ENCODE results near the gene CCDC159. TPM values are rescaled to one million over a fixed set of nuclear protein-coding genes. Genes with fewer than 3 reads are reported as not detected.

CCDC159 gene
- total and polyA plus RNA-seq, 2 of the 13 experiments (the other 11 are each of a cell fraction or from before 2014, with no cell fraction given): 1.7 to 6.3 TPM

DNA sequence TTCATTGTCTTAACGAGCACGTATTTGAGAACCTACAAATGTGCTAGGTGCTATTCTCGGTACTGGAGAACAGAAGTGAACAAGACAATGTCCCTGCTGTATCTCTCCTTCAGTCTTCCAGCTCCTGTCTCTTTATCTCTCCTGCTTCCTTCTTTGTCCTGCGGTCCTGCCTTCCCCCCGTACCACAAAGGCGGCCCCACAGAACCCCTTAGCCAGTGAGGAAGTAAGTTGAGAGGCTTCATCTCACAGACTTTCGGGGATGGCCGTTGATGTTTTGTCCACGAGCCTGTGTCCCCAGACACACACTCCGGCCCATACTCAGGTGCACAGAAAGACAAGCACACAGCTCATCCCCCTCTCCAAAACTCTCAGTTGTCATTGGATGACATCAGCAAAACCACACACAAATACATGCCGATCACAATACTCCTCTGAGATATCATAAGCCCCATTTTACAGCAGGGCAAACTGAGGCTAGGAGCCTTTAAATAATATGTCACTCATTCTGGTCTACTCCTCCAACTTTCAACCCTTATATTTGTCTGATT, 27.6 kb downstream of the CCDC159 start (continued):
- TF ChIP-seq, protein P1, sequence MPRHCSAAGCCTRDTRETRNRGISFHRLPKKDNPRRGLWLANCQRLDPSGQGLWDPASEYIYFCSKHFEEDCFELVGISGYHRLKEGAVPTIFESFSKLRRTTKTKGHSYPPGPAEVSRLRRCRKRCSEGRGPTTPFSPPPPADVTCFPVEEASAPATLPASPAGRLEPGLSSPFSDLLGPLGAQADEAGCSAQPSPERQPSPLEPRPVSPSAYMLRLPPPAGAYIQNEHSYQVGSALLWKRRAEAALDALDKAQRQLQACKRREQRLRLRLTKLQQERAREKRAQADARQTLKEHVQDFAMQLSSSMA (CRISPR knock-in tag; IDR thresholded peaks at IDR 0.05): no peak
- no peak for TF ChIP-seq TARDBP (CRISPR knock-in tag; IDR thresholded peaks at IDR 0.05)
- TF ChIP-seq ZNF230 (CRISPR knock-in tag; IDR thresholded peaks at IDR 0.05): 0 out of 2 replicates have a peak, but pooled peaks have one; percentile 18
- TF ChIP-seq, protein P2, sequence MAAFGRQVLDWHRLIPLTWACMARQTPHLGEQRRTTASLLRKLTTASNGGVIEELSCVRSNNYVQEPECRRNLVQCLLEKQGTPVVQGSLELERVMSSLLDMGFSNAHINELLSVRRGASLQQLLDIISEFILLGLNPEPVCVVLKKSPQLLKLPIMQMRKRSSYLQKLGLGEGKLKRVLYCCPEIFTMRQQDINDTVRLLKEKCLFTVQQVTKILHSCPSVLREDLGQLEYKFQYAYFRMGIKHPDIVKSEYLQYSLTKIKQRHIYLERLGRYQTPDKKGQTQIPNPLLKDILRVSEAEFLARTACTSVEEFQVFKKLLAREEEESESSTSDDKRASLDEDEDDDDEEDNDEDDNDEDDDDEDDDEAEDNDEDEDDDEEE (CRISPR knock-in tag; IDR thresholded peaks at IDR 0.05): 0 out of 2 replicates have a peak, but pooled peaks have one; percentile 7
- TF ChIP-seq ATF7 (IDR thresholded peaks at IDR 0.05): 0 out of 2 replicates have a peak, but pooled peaks have one; percentile 18
- TF ChIP-seq ATF7 (CRISPR knock-in tag; IDR thresholded peaks at IDR 0.05): no peak
- TF ChIP-seq RCOR2 (CRISPR knock-in tag; IDR thresholded peaks at IDR 0.05): peak; percentile 77
- TF ChIP-seq CHD4 (IDR thresholded peaks at IDR 0.05; ENCODE audit: borderline replicate concordance, low read length): peak; percentile 99

DNA sequence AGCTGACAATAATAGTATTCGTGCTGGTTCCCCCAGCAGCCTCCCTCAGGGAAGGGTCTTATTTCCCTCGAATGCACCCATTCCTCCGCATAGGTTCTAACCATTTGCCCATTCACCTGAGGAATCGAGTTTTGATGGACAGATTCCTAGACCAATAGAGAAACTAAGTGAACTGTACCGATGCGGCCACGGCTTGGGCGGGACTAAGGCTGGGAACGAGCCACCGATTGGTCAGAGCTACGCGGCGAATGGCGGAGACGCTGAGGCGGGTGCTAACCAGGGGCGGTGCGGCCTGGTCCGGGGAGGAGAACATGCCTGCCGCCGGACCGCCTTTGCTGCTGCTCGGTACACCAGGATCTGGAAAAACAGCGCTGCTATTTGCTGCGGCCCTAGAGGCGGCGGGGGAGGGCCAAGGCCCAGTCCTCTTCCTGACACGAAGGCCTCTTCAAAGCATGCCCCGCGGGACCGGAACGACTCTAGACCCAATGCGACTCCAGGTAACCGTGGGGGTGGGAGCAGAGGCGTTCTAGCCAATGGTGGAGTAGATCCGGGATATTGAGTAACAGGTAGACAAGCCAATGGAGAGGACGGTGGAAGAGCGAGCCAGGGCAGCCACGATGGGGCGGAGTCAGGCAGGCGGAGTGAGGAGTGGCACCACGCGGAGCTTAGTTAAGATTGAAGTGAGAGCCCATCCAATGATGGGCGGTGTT, 28.3 kb downstream of the CCDC159 start, which contains the start of gene SWSAP1:
Gene SWSAP1 (plus strand): TSS at position 234 of the 710 bp plus-strand sequence. CDS start 15 bp downstream, at position 249.
- DNase-seq (ENCODE audit: low spot score) (peak; percentile 99), FAIRE-seq (peak; percentile 99), ATAC-seq (peak; percentile 94)
- TSS peak; percentile 97 for BruUV-seq (replicated peaks)
- peaks cover 35% of the 10 kb centered on the region for H3K4me1 ChIP-seq (ENCODE audit: insufficient read depth, low read length)
- H3K4me2 ChIP-seq (ENCODE audit: low read depth, low read length): peak within 1 kb of the TSS; percentile 94
- no peaks in the 10 kb centered on the region; a peak in 1 of 5 replicates for H3K27me3 ChIP-seq (ENCODE audit: control insufficient read depth in 1 of 2, insufficient read depth in 2 of 2, low read length in 2 of 2)
- intact Hi-C loops (cut with micrococcal nuclease; ENCODE audit: unreplicated experiment) (loop anchor here (1.0 kb wide), 1 partner anchor 30 kb away; no protein-coding TSS in a partner anchor), in situ Hi-C loops (cut with HindIII; ENCODE audit: extremely low pct_ligation_motif_present, low pct_unique_long_range_greater_than_20kb) (no loop called here)
- no peaks in the 10 kb centered on the region for H4K20me1 ChIP-seq (ENCODE audit: insufficient read depth, low read length)
- POLR2A ChIA-PET: interaction anchor here (0.6 to 3.3 kb wide), 52 partner anchors 9 to 539 kb away, joined by 3 to 68 read pairs (median 4); partner anchors contain the start of genes CCDC159, ECSIT, ELOF1 and EPOR
- H2AFZ ChIP-seq (ENCODE audit: low read length): no peak within 1 kb of the TSS
- H3K9ac ChIP-seq (ENCODE audit: insufficient read depth, low read depth, low read length): peak within 1 kb of the TSS; percentile 86
- H3K4me3 ChIP-seq (replicated peaks in 1 of 3; ENCODE audit: insufficient read depth in 1 of 3, low read depth in 2 of 3, low read length in 3 of 3): peak within 1 kb of the TSS; percentile 69 to 80 (median 75)
- H3K36me3 ChIP-seq (replicated peaks in 1 of 2; ENCODE audit: control insufficient read depth in 1 of 2, insufficient read depth in 2 of 2, low read length in 2 of 2): 0 out of 5 replicates have a peak, but pooled peaks cover 1 to 6% of the 10 kb centered on the region in 2 experiments
- CTCF ChIA-PET (ENCODE audit: low intra/inter-chr PET ratio, low total read pairs): no interaction called here
- H3K79me2 ChIP-seq (ENCODE audit: insufficient read depth, low read length): peaks cover 12% of the 10 kb centered on the region
- under 1% methylated on average over 30 of the region's 44 CpGs for WGBS (ENCODE audit: low lambda C conversion rate)
- no peaks in the 10 kb centered on the region for H3K9me3 ChIP-seq (ENCODE audit: low read length)
- peak within 1 kb of the TSS; percentile 95 for H3K27ac ChIP-seq (ENCODE audit: extremely low read length, insufficient read depth, low read length)
- TF ChIP-seq BHLHE40 (IDR thresholded peaks at IDR 0.05; ENCODE audit: low read length) (no peak), CREB1 (IDR thresholded peaks at IDR 0.05) (peak; percentile 79), CREB1 (CRISPR knock-in tag; IDR thresholded peaks at IDR 0.05) (peak; percentile 91)
- TF ChIP-seq, protein P3, sequence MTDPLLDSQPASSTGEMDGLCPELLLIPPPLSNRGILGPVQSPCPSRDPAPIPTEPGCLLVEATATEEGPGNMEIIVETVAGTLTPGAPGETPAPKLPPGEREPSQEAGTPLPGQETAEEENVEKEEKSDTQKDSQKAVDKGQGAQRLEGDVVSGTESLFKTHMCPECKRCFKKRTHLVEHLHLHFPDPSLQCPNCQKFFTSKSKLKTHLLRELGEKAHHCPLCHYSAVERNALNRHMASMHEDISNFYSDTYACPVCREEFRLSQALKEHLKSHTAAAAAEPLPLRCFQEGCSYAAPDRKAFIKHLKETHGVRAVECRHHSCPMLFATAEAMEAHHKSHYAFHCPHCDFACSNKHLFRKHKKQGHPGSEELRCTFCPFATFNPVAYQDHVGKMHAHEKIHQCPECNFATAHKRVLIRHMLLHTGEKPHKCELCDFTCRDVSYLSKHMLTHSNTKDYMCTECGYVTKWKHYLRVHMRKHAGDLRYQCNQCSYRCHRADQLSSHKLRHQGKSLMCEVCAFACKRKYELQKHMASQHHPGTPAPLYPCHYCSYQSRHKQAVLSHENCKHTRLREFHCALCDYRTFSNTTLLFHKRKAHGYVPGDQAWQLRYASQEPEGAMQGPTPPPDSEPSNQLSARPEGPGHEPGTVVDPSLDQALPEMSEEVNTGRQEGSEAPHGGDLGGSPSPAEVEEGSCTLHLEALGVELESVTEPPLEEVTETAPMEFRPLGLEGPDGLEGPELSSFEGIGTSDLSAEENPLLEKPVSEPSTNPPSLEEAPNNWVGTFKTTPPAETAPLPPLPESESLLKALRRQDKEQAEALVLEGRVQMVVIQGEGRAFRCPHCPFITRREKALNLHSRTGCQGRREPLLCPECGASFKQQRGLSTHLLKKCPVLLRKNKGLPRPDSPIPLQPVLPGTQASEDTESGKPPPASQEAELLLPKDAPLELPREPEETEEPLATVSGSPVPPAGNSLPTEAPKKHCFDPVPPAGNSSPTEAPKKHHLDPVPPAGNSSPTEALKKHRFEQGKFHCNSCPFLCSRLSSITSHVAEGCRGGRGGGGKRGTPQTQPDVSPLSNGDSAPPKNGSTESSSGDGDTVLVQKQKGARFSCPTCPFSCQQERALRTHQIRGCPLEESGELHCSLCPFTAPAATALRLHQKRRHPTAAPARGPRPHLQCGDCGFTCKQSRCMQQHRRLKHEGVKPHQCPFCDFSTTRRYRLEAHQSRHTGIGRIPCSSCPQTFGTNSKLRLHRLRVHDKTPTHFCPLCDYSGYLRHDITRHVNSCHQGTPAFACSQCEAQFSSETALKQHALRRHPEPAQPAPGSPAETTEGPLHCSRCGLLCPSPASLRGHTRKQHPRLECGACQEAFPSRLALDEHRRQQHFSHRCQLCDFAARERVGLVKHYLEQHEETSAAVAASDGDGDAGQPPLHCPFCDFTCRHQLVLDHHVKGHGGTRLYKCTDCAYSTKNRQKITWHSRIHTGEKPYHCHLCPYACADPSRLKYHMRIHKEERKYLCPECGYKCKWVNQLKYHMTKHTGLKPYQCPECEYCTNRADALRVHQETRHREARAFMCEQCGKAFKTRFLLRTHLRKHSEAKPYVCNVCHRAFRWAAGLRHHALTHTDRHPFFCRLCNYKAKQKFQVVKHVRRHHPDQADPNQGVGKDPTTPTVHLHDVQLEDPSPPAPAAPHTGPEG (CRISPR knock-in tag; IDR thresholded peaks at IDR 0.05): no peak; the same call in 1 of the 2 replicates
- TF ChIP-seq, protein P4, sequence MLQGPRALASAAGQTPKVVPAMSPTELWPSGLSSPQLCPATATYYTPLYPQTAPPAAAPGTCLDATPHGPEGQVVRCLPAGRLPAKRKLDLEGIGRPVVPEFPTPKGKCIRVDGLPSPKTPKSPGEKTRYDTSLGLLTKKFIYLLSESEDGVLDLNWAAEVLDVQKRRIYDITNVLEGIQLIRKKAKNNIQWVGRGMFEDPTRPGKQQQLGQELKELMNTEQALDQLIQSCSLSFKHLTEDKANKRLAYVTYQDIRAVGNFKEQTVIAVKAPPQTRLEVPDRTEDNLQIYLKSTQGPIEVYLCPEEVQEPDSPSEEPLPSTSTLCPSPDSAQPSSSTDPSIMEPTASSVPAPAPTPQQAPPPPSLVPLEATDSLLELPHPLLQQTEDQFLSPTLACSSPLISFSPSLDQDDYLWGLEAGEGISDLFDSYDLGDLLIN (CRISPR knock-in tag; IDR thresholded peaks at IDR 0.05; ENCODE audit: borderline replicate concordance): no peak
